Measurements from ENCODE around the gene GUK1.
"Not testable (repeated sequence)": the region's sequence is repeated elsewhere in the genome, so short reads cannot be mapped to it uniquely, and the experiment has no call there.

Gene GUK1

GRCh38 chr1:228162286-228163006, 22.4 kb downstream of the GUK1 start:
- no peak for DNase-seq (ENCODE audit: low read depth in 2 of 2)

- no peak for DNase-seq (ENCODE audit: low read depth in 2 of 2)
These were observed 23.1 kb downstream of the GUK1 start for GRCh38 chr1:228163007-228163753.

DNA sequence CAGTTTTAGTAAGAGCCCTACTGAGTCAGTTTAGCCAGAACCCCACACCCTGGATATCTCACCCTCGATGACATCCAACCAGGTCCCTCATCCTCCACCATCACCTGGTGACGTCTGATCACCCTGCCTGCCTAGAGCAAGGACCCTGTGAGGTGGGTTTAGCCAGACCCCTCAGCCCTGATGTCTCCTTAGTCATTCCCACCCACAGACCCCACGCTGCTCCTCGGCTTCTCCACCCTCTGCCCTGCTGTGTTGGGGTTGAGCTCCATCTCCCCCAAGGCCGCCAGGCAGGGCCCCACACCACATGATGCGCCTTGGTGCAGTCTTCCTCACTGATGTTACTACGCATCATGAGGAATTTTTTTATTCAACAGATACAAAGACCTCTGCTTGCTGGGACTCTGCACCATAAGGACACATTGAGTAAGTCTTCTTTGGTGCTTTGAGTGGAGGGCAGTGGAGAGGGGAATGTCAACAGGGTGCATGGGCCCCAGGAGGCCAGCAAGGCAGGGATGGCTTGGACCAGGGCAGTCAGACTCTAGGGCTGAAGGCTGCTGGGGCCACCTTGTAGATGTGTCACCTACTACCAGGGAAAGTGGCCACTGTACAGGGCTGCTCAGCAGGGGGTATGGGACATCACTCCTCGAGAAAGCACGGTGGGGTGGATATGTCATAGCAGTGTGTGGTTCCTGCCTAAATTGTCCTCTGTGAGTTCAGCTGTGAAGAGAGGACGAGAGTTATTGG, 23.9 kb downstream of the GUK1 start:
- DNase-seq (ENCODE audit: low read depth in 2 of 2): no peak

- no peak for DNase-seq (ENCODE audit: low read depth in 2 of 2)
These were observed 24.7 kb downstream of the GUK1 start for GRCh38 chr1:228164561-228165371.

GRCh38 chr1:228165372-228166169, 25.5 kb downstream of the GUK1 start, which contains the start of gene IBA57:
IBA57 (plus strand) TSS chr1:228165804; CDS start chr1:228165817, 13 bp downstream.
- peak; percentile 99 to 100 for DNase-seq (ENCODE audit: low read depth in 2 of 2)

- peak; percentile 38 for DNase-seq (ENCODE audit: low read depth in 2 of 2)
These were observed 26.3 kb downstream of the GUK1 start for GRCh38 chr1:228166170-228166936.

- no peak for DNase-seq (ENCODE audit: low read depth in 2 of 2)
These were observed 28.6 kb downstream of the GUK1 start for GRCh38 chr1:228168563-228169270.

DNA sequence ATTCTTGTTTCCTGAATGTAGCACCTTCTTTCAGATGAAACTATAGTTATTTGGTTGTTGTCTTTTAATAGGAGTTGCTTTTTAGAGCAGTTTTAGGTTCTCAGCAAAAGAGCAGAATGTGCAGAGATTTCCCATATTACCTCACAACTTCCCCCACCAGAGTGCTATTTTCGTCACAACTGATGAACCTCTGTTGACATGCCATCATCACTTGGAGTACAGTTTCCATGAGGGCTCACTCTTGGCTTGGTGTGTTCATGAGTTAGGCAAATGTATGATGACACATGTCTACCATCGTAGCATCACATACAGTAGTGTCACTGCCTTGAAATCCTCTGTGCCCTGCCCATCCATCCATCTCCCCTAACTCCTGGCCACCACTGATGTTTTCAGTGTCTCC, 29.3 kb downstream of the GUK1 start:
- no peak for DNase-seq (ENCODE audit: low read depth in 2 of 2)

DNA sequence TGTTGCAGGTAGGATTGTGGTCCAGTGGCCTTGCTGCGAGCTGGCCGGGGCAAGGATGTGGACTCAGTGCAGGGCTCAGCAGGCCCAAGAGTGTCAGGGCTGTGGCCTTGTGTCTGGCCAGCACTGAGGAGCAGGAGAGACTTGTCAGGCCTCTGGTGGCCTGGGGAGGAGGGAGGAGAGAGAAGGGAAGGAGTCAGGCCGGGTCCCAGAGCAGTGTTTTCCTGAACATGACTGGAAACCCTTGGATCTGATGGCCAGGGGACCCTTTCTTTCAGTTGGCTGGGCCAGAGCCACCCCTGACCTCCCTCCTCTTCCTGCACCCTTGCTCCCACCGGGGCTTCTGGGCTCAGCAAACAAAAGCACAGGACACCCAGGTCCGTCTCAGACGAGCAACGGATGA, 30.6 kb downstream of the GUK1 start:
- no peak for DNase-seq (ENCODE audit: low read depth in 2 of 2)

- DNase-seq (ENCODE audit: low read depth in 2 of 2): no peak
These were observed 31.3 kb downstream of the GUK1 start for GRCh38 chr1:228171221-228171891.

DNA sequence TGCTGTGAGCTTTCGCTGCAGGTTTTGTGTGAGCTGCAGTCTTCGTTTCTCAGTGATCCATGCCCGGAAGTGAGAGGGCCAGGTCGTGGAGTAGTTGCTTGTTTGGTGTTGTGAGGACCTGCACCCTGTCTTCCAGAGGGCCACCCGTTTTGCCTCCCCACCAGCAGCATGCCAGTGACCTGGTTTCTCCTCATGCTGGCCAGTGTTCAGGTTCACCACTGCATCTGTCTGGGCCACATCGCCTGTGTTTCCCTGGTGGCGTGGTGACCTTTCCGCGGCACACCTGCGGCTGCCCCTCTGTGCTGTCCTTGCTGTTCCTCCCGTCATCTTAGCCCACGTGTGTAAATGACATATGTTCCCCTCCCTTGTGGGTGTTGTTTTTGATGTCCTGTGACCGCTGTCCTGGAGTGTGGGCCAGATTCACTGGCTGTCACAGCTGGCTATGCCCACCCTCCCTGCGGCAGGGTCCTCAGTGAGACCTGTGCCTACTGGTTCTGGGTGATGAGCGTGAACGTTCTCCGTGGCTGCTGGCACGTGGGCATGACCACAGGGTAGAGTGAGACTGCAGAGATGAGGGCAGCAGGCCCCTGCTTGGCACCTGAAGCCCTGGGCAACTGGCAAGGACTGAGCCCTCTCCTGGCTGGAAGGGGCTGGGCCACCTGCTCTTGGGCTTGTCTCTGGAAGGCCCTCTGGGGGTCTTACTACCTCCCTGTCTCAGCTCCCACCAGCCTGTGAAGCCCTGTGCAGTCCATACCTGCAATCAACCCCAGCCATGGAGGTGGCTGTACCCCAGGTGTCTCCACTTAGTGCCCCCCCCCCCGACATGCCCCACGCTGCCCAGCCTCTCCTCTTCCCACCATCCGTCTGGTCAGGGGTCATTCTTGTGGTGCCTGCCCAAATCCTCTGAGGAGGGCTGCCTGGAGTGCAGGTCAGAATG, 32.8 kb downstream of the GUK1 start:
- DNase-seq (ENCODE audit: low read depth in 2 of 2): no peak

DNA sequence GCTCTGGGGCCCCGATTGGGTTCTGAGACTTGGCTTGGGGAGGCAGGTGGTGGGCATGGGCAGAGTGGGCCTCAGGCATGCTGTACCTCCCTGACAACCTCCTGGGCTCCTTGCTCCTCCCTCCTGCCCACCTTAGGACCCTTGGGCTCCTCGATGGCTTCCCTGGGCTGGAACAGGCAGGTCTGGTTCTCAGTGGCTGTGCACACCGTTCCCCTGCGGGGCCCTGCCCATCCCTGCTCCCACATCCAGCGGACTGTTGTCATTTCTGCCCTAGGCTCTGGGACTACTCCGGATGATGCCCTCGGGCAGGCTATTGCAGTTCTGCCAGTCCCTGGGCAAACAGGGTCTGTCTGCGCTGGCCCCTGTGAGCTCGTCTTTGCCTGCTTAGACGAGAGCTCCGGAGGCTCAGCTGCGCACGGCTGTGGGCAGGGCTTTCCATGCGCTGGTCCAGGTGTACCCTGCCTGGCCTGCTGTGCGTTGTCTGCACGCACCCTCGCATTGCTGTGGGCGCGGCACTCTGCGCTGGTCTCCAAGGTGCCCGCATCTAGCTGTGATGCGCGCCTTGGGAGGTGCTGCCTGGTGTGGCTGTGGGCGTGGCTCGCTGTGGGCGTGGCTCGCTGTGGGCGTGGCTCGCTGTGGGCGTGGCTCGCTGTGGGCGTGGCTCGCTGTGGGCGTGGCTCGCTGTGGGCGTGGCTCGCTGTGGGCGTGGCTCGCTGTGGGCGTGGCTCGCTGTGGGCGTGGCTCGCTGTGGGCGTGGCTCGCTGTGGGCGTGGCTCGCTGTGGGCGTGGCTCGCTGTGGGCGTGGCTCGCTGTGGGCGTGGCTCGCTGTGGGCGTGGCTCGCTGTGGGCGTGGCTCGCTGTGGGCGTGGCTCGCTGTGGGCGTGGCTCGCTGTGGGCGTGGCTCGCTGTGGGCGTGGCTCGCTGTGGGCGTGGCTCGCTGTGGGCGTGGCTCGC, 33.7 kb downstream of the GUK1 start:
- DNase-seq (ENCODE audit: low read depth in 2 of 2): not testable (repeated sequence)

- DNase-seq (ENCODE audit: low read depth in 2 of 2): no peak
These were observed 34.6 kb downstream of the GUK1 start for GRCh38 chr1:228174482-228175315.

GRCh38 chr1:228175316-228176023, 35.4 kb downstream of the GUK1 start:
- no peak for DNase-seq (ENCODE audit: low read depth in 2 of 2)

DNA sequence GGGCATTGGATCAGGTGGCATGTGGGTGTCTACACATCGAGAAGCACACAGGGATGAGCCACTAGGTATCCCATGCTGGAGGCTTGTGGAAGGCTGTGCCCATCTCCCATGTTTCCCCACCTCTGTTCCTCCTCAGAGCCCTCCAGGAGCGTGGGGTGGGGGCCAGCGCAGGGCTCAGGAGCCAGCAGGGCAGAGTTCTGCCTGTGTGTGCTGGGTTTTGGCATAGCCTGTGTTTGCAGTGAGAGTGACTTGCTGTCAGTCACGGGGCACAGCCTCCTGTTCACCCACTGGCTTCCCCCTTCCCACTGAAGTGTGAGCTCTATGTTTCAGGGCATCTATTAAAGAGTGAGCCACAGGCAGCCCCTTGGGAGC, 35.9 kb downstream of the GUK1 start:
- no peak for DNase-seq (ENCODE audit: low read depth in 2 of 2)
